Mesenchymal stem cell (in vitro differentiated cells and primary cell): ENCODE results near the gene CLIC4.

ENCODE experiments used
- DNase-seq: peaks from one replicate; pipeline ENCODE4 v3.0.0-alpha.2; 2013
- H2AFZ ChIP-seq: one replicate; pipeline ENCODE4 v1.6.1; 2013; ENCODE audit warnings: low read depth, mild to moderate bottlenecking, control low read depth, inconsistent platforms, low read length, moderate library complexity
- H2AK5ac ChIP-seq: 2 replicates; pipeline ENCODE4 v1.6.1; 2013; ENCODE audit warnings: low read length, moderate library complexity, mild to moderate bottlenecking, inconsistent platforms; ENCODE audit not compliant: severe bottlenecking
- H2BK120ac ChIP-seq: one replicate; pipeline ENCODE4 v1.6.1; 2013; ENCODE audit warnings: low read depth, mild to moderate bottlenecking, inconsistent platforms, low read length, moderate library complexity
- H2BK12ac ChIP-seq, 2 experiments: one replicate each; pipeline ENCODE4 v1.6.1; 2013; ENCODE audit warnings: inconsistent platforms in 2 of 2, low read length in 2 of 2, mild to moderate bottlenecking in 2 of 2, moderate library complexity in 2 of 2, control low read depth in 1 of 2
- H2BK15ac ChIP-seq: one replicate; pipeline ENCODE4 v1.6.1; 2013; ENCODE audit warnings: mild to moderate bottlenecking, low read depth, inconsistent platforms; ENCODE audit not compliant: poor library complexity, severe bottlenecking
- H2BK5ac ChIP-seq: 2 replicates; pipeline ENCODE4 v1.6.1; 2013; ENCODE audit warnings: low read depth, mild to moderate bottlenecking, low read length, control low read depth, inconsistent platforms; ENCODE audit not compliant: poor library complexity, severe bottlenecking
- H3K14ac ChIP-seq, 2 experiments: one replicate each; pipeline ENCODE4 v1.6.1; 2013; ENCODE audit warnings: inconsistent platforms in 2 of 2, low read length in 2 of 2, control low read depth in 1 of 2, mild to moderate bottlenecking in 1 of 2, moderate library complexity in 1 of 2
- H3K18ac ChIP-seq, 2 experiments: one replicate each; pipeline ENCODE4 v1.6.1; 2013; ENCODE audit warnings: inconsistent platforms in 2 of 2, low read length in 2 of 2, control low read depth in 1 of 2, low read depth in 1 of 2, mild to moderate bottlenecking in 1 of 2
- H3K23ac ChIP-seq, 2 experiments: one replicate each; pipeline ENCODE4 v1.6.1; 2013; ENCODE audit warnings: inconsistent platforms in 2 of 2, low read length in 2 of 2, mild to moderate bottlenecking in 2 of 2, moderate library complexity in 2 of 2, control low read depth in 1 of 2
- H3K27ac ChIP-seq: 2 replicates; pipeline ENCODE4 v1.5.1; 2013; ENCODE audit warnings: mild to moderate bottlenecking, moderate library complexity, low read length, control low read depth, inconsistent platforms; ENCODE audit not compliant: poor library complexity, severe bottlenecking
- H3K27me3 ChIP-seq, 2 experiments: 2 replicates each; pipeline versions ENCODE4 v1.6.1 to v1.7.0; 2013; ENCODE audit warnings: low read length in 2 of 2, mild to moderate bottlenecking in 2 of 2, moderate library complexity in 2 of 2, control low read depth in 1 of 2, inconsistent platforms in 1 of 2; ENCODE audit not compliant: control insufficient read depth in 1 of 2, insufficient read depth in 1 of 2
- H3K36me3 ChIP-seq, 2 experiments: 2 replicates each; pipeline versions ENCODE4 v1.6.1 to v1.7.0; 2013; ENCODE audit warnings: low read length in 2 of 2, control low read depth in 1 of 2, inconsistent platforms in 1 of 2, low read depth in 1 of 2, mild to moderate bottlenecking in 1 of 2; ENCODE audit not compliant: insufficient read depth in 2 of 2, control insufficient read depth in 1 of 2
- H3K4ac ChIP-seq, 2 experiments: one replicate each; pipeline ENCODE4 v1.6.1; 2013; ENCODE audit warnings: inconsistent platforms in 2 of 2, low read length in 2 of 2, mild to moderate bottlenecking in 2 of 2, moderate library complexity in 2 of 2, control low read depth in 1 of 2, low read depth in 1 of 2
- H3K4me1 ChIP-seq: 2 replicates; pipeline ENCODE4 v1.6.1; 2013; ENCODE audit warnings: low read depth, low read length, control low read depth; ENCODE audit not compliant: control insufficient read depth, insufficient read depth
- H3K4me2 ChIP-seq: 2 replicates; pipeline ENCODE4 v1.6.1; 2013; ENCODE audit warnings: low read length, mild to moderate bottlenecking, inconsistent platforms; ENCODE audit not compliant: poor library complexity, severe bottlenecking
- H3K4me3 ChIP-seq, 2 experiments: 2 replicates each; pipeline versions ENCODE4 v1.5.1 to v1.7.0; 2013; ENCODE audit warnings: low read length in 2 of 2, mild to moderate bottlenecking in 2 of 2, control low read depth in 1 of 2, low read depth in 1 of 2; ENCODE audit not compliant: insufficient read depth in 1 of 2
- H3K79me1 ChIP-seq: replicated peaks from 2 replicates; pipeline ENCODE4 v1.6.1; 2013; ENCODE audit warnings: mild to moderate bottlenecking, control low read depth, low read length, inconsistent platforms; ENCODE audit not compliant: poor library complexity, severe bottlenecking
- H3K9ac ChIP-seq: 2 replicates; pipeline ENCODE4 v1.7.0; 2013; ENCODE audit warnings: mild to moderate bottlenecking, low read length, moderate library complexity
- H3K9me3 ChIP-seq: 2 replicates; pipeline ENCODE4 v1.7.0; 2013; ENCODE audit warnings: mild to moderate bottlenecking, low read length; ENCODE audit not compliant: control insufficient read depth
- H4K8ac ChIP-seq: one replicate; pipeline ENCODE4 v1.6.1; 2013; ENCODE audit warnings: inconsistent platforms, mild to moderate bottlenecking, low read length, moderate library complexity
- H4K91ac ChIP-seq: one replicate; pipeline ENCODE4 v1.6.1; 2013; ENCODE audit warnings: mild to moderate bottlenecking, low read length, inconsistent platforms
- WGBS: methylation state at CpG from one replicate; pipeline ENCODE4 v1.1.7; 2013; ENCODE audit warnings: mixed read lengths; 5-methylcytosine and 5-hydroxymethylcytosine counted together

The CLIC4 gene

GRCh38 chr1:24881034-24881433, 135.8 kb downstream of the CLIC4 start:
- no peak overlapping the region for H4K8ac ChIP-seq
- no CpG with 5 or more reads among the region's 1 CpG for WGBS

DNA sequence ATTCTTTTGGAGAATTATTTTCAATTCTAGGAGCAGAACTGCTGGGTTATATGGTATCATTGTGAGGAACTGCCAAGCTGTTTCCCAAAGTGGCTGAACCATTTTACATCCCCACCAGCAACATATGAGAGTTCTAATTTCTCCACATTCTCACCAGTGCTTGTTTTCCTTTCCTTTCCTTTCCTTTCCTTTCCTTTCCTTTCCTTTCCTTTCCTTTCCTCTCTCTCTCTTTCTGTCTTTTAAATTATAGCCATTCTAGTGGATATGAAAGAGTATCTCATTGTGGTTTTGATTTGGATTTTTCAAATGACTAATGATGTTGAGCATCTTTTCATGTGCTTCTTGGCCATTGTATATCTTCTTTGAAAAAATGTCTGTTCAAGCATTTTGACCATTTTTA, 139.5 kb downstream of the CLIC4 start:
- no peak overlapping the region for H4K8ac ChIP-seq
- no peak overlapping the region for H2AK5ac ChIP-seq
- H3K27me3 ChIP-seq = peaks cover 0 to 30% of the 10 kb centered on the region in 2 experiments
- no peak overlapping the region for H3K18ac ChIP-seq
- no peak overlapping the region for H3K4me2 ChIP-seq
- no peak overlapping the region for H2BK5ac ChIP-seq
- no peak overlapping the region for H3K27ac ChIP-seq
- H3K36me3 ChIP-seq = no peaks in the 10 kb centered on the region
- no peak overlapping the region for H3K9ac ChIP-seq
- no peaks in the 10 kb centered on the region for H3K4me1 ChIP-seq
- no peak overlapping the region for H2BK15ac ChIP-seq
- H3K14ac ChIP-seq = no peak overlapping the region
- no peak overlapping the region for H3K23ac ChIP-seq
- no peak overlapping the region for H3K4ac ChIP-seq
- no peak overlapping the region for H2BK12ac ChIP-seq
- H2BK120ac ChIP-seq = no peak overlapping the region
- no peak overlapping the region for H4K91ac ChIP-seq
- H3K4me3 ChIP-seq = no peak overlapping the region
- H2AFZ ChIP-seq = no peak overlapping the region
- H3K9me3 ChIP-seq = peaks cover 6% of the 10 kb centered on the region
- DNase-seq = no peak
- no peaks in the 10 kb centered on the region for H3K79me1 ChIP-seq

More at GRCh38 chr1:24881034-24881433, 135.8 kb downstream of the CLIC4 start:
- no peaks in the 10 kb centered on the region for H3K36me3 ChIP-seq
- H3K4me2 ChIP-seq = no peak overlapping the region
- H3K23ac ChIP-seq = no peak overlapping the region
- H2AFZ ChIP-seq = no peak overlapping the region
- no peak overlapping the region for H3K14ac ChIP-seq
- no peak overlapping the region for H2BK12ac ChIP-seq
- peaks cover 6% of the 10 kb centered on the region for H3K9me3 ChIP-seq
- no peak overlapping the region for H3K9ac ChIP-seq
- H3K27ac ChIP-seq = no peak overlapping the region
- H3K4ac ChIP-seq = no peak overlapping the region
- H3K18ac ChIP-seq = no peak overlapping the region
- H2BK120ac ChIP-seq = no peak overlapping the region
- H3K79me1 ChIP-seq = no peaks in the 10 kb centered on the region
- no peak overlapping the region for H3K4me3 ChIP-seq
- no peak overlapping the region for H4K91ac ChIP-seq
- no peak overlapping the region for H2BK15ac ChIP-seq
- peaks cover 2% of the 10 kb centered on the region for H3K4me1 ChIP-seq
- H2AK5ac ChIP-seq = no peak overlapping the region
- no peak overlapping the region for H2BK5ac ChIP-seq
- no peak for DNase-seq
- peaks cover 0 to 40% of the 10 kb centered on the region in 2 experiments for H3K27me3 ChIP-seq

- Histone ChIP-seq H2BK12ac (no peak overlapping the region), H2BK5ac (no peak overlapping the region), H3K14ac (no peak overlapping the region), H3K27me3 (peaks cover 0 to 26% of the 10 kb centered on the region in 2 experiments), H3K79me1 (no peaks in the 10 kb centered on the region), H3K4me2 (no peak overlapping the region), H2BK120ac (no peak overlapping the region), H3K4ac (no peak overlapping the region), H3K4me1 (no peaks in the 10 kb centered on the region), H2AK5ac (no peak overlapping the region), H2BK15ac (no peak overlapping the region), H3K27ac (no peak overlapping the region), H3K23ac (no peak overlapping the region), H3K18ac (no peak overlapping the region), H2AFZ (no peak overlapping the region), H3K36me3 (no peaks in the 10 kb centered on the region), H4K91ac (no peak overlapping the region), H3K4me3 (no peak overlapping the region), H4K8ac (no peak overlapping the region), H3K9me3 (peaks cover 6% of the 10 kb centered on the region), H3K9ac (no peak overlapping the region)
- WGBS = 91% methylated on average over 1 of the region's 1 CpG
- DNase-seq = no peak
Measured at GRCh38 chr1:24886241-24886640, 141.0 kb downstream of the CLIC4 start.

DNA sequence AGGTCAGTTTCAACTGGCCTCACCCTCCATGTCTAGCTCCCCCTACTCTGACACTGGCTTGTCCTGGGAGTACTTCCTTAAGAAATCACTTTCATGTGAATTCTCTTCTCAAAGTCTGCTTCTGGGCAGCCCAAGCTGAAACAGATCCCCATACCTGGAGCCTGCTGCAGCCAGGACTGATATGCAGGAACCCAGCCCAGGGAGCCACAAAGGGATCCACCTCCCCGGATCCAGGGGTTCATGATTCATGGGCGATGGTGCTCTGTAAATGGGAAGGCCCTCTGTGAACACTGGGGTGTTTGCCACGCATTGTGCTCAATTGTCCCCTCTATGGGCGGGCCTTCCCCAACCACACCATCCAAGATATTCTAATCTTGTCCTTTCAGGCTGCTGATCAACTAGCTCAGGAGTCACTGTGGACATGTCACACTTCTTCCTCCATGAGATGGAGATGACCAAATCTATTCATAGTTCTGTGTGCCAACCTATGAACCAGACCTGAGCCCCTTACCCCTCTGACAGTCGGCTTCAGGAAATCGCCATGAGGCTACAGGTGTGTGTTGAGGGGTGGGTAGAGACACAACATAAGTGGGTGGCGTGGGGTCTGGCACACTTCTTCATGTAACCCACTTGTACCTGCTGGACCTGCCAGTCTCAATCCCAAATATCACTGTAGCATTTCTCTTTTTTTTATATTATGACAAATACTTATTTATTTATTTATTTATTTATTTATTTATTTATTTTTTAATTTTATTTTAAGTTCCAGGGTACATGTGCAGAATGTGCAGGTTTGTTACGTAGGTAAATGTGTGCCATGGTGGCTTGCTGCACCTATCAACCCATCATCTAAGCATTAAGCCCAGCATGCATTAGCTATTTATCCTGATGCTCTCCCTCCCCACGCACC, 143.1 kb downstream of the CLIC4 start:
- Histone ChIP-seq H4K91ac (no peak overlapping the region), H3K4ac (no peak overlapping the region), H2BK5ac (no peak overlapping the region), H3K23ac (no peak overlapping the region), H3K9ac (no peak overlapping the region), H4K8ac (no peak overlapping the region), H2BK12ac (no peak overlapping the region), H2AK5ac (no peak overlapping the region), H3K14ac (no peak overlapping the region), H2AFZ (no peak overlapping the region), H3K4me2 (no peak overlapping the region), H3K4me3 (peak overlapping the region in 1 of 2 experiments; percentile 19), H3K9me3 (peaks cover 6% of the 10 kb centered on the region), H3K27me3 (peaks cover 0 to 26% of the 10 kb centered on the region in 2 experiments), H3K18ac (no peak overlapping the region), H2BK15ac (no peak overlapping the region), H3K4me1 (no peaks in the 10 kb centered on the region), H2BK120ac (no peak overlapping the region), H3K27ac (no peak overlapping the region), H3K79me1 (no peaks in the 10 kb centered on the region), H3K36me3 (no peaks in the 10 kb centered on the region)
- DNase-seq = no peak
- WGBS = 90% methylated on average over 6 of the region's 9 CpGs
